Measurements from ENCODE around the gene HSP90B1. TPM values are rescaled to one million over a fixed set of nuclear protein-coding genes. Genes with fewer than 3 reads are reported as not detected.

HSP90B1 gene
- total and polyA plus RNA-seq, 9 of the 15 experiments (the other 6 are each of a cell fraction or from before 2014, with no cell fraction given), result 196 to 719 (median 557) TPM

DNA sequence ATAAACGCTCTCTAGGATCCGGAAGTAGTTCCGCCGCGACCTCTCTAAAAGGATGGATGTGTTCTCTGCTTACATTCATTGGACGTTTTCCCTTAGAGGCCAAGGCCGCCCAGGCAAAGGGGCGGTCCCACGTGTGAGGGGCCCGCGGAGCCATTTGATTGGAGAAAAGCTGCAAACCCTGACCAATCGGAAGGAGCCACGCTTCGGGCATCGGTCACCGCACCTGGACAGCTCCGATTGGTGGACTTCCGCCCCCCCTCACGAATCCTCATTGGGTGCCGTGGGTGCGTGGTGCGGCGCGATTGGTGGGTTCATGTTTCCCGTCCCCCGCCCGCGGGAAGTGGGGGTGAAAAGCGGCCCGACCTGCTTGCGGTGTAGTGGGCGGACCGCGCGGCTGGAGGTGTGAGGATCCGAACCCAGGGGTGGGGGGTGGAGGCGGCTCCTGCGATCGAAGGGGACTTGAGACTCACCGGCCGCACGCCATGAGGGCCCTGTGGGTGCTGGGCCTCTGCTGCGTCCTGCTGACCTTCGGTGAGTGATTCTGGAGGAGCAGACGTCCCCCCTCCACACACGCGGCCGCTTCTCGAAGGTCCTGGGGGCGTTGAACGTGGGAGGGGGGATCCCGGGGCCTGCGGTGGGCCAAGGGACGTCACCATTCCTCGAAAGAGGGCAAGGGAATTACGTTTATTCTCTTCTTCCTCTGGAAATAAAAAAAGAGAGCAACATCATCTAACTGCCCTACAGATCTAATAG, at the start of gene HSP90B1 (continued):
- 0 out of 4 replicates have a peak, but pooled peaks of 1 of the 2 experiments have one; percentile 43 for TF ChIP-seq FOXA3 (CRISPR knock-in tag; conservative IDR thresholded peaks at IDR 0.05 in 1 of 2, IDR thresholded peaks at IDR 0.05 in 1 of 2)
- peak; percentile 98 for TF ChIP-seq NR2C1 (IDR thresholded peaks at IDR 0.05)
- peak; percentile 98 for TF ChIP-seq NR2C1 (tag; IDR thresholded peaks at IDR 0.05)
- peak; percentile 65; the same call in 1 of the 2 replicates for TF ChIP-seq THAP12 (CRISPR knock-in tag; IDR thresholded peaks at IDR 0.05)
- TF ChIP-seq USF1 (CRISPR knock-in tag; IDR thresholded peaks at IDR 0.05), result peak; percentile 75
- no peak for TF ChIP-seq U2AF2 (optimal IDR thresholded peaks at IDR 0.05; ENCODE audit: low read depth, low read length)
- TF ChIP-seq ZNF395 (CRISPR knock-in tag; IDR thresholded peaks at IDR 0.05), result peak; percentile 87
- peak; percentile 47; the same call in 1 of the 2 replicates for TF ChIP-seq CTBP1 (IDR thresholded peaks at IDR 0.05; ENCODE audit: borderline replicate concordance)
- TF ChIP-seq HEY1 (CRISPR knock-in tag; IDR thresholded peaks at IDR 0.05; ENCODE audit: borderline replicate concordance), result no peak
- 0 out of 2 replicates have a peak, but pooled peaks have one; percentile 23 for TF ChIP-seq CBFB (CRISPR knock-in tag; IDR thresholded peaks at IDR 0.05)
- no peak for TF ChIP-seq E2F3 (CRISPR knock-in tag; IDR thresholded peaks at IDR 0.05)
- peak; percentile 47; the same call in 1 of the 2 replicates for TF ChIP-seq SIN3B (IDR thresholded peaks at IDR 0.05; ENCODE audit: low read depth)
- TF ChIP-seq ZNF174 (CRISPR knock-in tag; IDR thresholded peaks at IDR 0.05), result no peak
- TF ChIP-seq IRF1 (CRISPR knock-in tag; IDR thresholded peaks at IDR 0.05; ENCODE audit: borderline replicate concordance), result no peak
- TF ChIP-seq, protein P1, sequence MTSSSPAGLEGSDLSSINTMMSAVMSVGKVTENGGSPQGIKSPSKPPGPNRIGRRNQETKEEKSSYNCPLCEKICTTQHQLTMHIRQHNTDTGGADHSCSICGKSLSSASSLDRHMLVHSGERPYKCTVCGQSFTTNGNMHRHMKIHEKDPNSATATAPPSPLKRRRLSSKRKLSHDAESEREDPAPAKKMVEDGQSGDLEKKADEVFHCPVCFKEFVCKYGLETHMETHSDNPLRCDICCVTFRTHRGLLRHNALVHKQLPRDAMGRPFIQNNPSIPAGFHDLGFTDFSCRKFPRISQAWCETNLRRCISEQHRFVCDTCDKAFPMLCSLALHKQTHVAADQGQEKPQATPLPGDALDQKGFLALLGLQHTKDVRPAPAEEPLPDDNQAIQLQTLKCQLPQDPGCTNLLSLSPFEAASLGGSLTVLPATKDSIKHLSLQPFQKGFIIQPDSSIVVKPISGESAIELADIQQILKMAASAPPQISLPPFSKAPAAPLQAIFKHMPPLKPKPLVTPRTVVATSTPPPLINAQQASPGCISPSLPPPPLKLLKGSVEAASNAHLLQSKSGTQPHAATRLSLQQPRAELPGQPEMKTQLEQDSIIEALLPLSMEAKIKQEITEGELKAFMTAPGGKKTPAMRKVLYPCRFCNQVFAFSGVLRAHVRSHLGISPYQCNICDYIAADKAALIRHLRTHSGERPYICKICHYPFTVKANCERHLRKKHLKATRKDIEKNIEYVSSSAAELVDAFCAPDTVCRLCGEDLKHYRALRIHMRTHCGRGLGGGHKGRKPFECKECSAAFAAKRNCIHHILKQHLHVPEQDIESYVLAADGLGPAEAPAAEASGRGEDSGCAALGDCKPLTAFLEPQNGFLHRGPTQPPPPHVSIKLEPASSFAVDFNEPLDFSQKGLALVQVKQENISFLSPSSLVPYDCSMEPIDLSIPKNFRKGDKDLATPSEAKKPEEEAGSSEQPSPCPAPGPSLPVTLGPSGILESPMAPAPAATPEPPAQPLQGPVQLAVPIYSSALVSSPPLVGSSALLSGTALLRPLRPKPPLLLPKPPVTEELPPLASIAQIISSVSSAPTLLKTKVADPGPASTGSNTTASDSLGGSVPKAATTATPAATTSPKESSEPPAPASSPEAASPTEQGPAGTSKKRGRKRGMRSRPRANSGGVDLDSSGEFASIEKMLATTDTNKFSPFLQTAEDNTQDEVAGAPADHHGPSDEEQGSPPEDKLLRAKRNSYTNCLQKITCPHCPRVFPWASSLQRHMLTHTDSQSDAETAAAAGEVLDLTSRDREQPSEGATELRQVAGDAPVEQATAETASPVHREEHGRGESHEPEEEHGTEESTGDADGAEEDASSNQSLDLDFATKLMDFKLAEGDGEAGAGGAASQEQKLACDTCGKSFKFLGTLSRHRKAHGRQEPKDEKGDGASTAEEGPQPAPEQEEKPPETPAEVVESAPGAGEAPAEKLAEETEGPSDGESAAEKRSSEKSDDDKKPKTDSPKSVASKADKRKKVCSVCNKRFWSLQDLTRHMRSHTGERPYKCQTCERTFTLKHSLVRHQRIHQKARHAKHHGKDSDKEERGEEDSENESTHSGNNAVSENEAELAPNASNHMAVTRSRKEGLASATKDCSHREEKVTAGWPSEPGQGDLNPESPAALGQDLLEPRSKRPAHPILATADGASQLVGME (CRISPR knock-in tag; IDR thresholded peaks at IDR 0.05), result no peak
- no peak for TF ChIP-seq ZNF57 (CRISPR knock-in tag; IDR thresholded peaks at IDR 0.05)

Data from K562 (cell line).